MCF 10A (cell line): Measurements from ENCODE around the gene WBP1L. TPM values are rescaled to one million over a fixed set of nuclear protein-coding genes. Genes with fewer than 3 reads are reported as not detected.

ENCODE experiments used
- BruUV-seq: library from RNA; stranded (reverse); fragments of 400-500 nt; replicated peaks from 2 replicates; lab custom pipeline; 2021; lab: Mats Ljungman, UMichigan
- CTCF ChIA-PET: fragments of 300-600 bp; sonication (Branson Sonifier 250); formaldehyde crosslinking; extraction: SDS; loops from one replicate; lab custom pipeline; 2021; ENCODE audit warnings: antibody characterized with exemption, inconsistent platforms; lab: Yijun Ruan, JAX
- POLR2A ChIA-PET: fragments of 300-600, 350-650 bp; sonication (Branson Sonifier 250); formaldehyde crosslinking; extraction: SDS; loops from one replicate; lab custom pipeline; 2020; ENCODE audit warnings: antibody characterized with exemption, inconsistent platforms; lab: Yijun Ruan, JAX
- DNase-seq: peaks from one replicate; pipeline ENCODE4 v3.0.0-alpha.2; 2018; ENCODE audit not compliant: unreplicated experiment
- H3K27ac Mint-ChIP-seq: one replicate; pipeline ENCODE4 v1.8.0; 2022; ENCODE audit warnings: mild to moderate bottlenecking, low read depth, mixed read lengths; ENCODE audit not compliant: unreplicated experiment
- H3K27me3 Mint-ChIP-seq: one replicate; pipeline ENCODE4 v1.8.0; 2022; ENCODE audit warnings: mixed read lengths; ENCODE audit not compliant: insufficient read depth, unreplicated experiment
- H3K36me3 Mint-ChIP-seq: one replicate; pipeline ENCODE4 v1.8.0; 2022; ENCODE audit warnings: mild to moderate bottlenecking, moderate library complexity, mixed read lengths; ENCODE audit not compliant: insufficient read depth, unreplicated experiment
- H3K4me1 Mint-ChIP-seq: one replicate; pipeline ENCODE4 v1.8.0; 2022; ENCODE audit warnings: mixed read lengths; ENCODE audit not compliant: insufficient read depth, unreplicated experiment
- H3K4me3 Mint-ChIP-seq: one replicate; pipeline ENCODE4 v1.8.0; 2022; ENCODE audit warnings: mild to moderate bottlenecking, moderate library complexity, mixed read lengths; ENCODE audit not compliant: unreplicated experiment
- H3K9me3 Mint-ChIP-seq: one replicate; pipeline ENCODE4 v1.8.0; 2022; ENCODE audit warnings: mixed read lengths; ENCODE audit not compliant: unreplicated experiment
- CTCF ChIP-seq: fragments of 200-600 bp; IDR thresholded peaks from one replicate; pipeline ENCODE4 v1.8.0; 2022; ENCODE audit warnings: antibody characterized with exemption, mild to moderate bottlenecking; ENCODE audit not compliant: unreplicated experiment
- intact Hi-C: fragments of 100-400 bp; cut with micrococcal nuclease; formaldehyde crosslinking; loops from 2 replicates; pipeline ENCODE4 v1.14.1; 2022
- total RNA-seq: library from RNA; stranded (reverse); gene quantifications from 2 replicates; pipeline ENCODE4 v1.2.3, GENCODE V29; 2022

Gene WBP1L
- total RNA-seq, 1 experiment from 2014 or later: 19.8 TPM

DNA sequence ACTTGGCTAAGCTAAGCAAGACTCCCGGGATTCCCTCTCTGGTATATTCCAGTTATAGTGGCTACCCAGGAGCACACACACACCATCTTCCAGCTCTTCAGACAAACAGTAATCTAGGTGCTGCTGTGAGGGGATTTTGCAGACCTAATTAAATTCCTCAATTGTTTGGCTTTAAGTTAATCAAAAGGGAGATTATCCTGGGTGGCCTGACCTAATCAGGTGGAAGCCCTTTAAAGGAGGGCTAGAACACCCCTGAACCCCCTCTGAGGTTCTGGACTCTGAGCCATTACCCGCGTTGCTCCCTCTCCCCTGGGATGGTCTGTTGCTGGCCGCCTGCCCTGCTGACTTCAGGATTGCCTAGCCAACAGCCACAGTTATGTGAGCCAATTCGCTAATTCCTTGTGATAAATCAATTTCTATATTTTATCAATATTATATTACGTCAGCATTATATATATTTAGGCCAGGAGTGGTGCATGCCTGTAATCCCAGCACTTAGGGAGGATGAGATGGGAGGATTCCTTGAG lies 22.9 kb upstream of the WBP1L start:
- Mint-ChIP-seq H3K36me3 (peaks cover 23% of the 10 kb centered on the region), H3K4me1 (peaks cover 28% of the 10 kb centered on the region), H3K9me3 (no peaks in the 10 kb centered on the region), H3K4me3 (no peak overlapping the region), H3K27ac (peak overlapping the region; percentile 80), H3K27me3 (no peaks in the 10 kb centered on the region)
- intact Hi-C loops: no loop called here
- DNase-seq: no peak
- CTCF ChIA-PET: interaction anchor here (0.5 to 2.8 kb wide), 8 partner anchors 7 to 192 kb away, joined by 3 to 9 read pairs (median 3); no protein-coding TSS in a partner anchor
- TF ChIP-seq CTCF: no peak
- POLR2A ChIA-PET: interaction anchor here (0.6 to 3.1 kb wide), 4 partner anchors 22 to 327 kb away, joined by 3 to 10 read pairs (median 5); partner anchors contain the start of gene TRIM8
- no TSS peak for BruUV-seq

GRCh38 chr10:102721954-102722353 lies 21.8 kb upstream of the WBP1L start:
- no peak for TF ChIP-seq CTCF
- Mint-ChIP-seq H3K4me1 (peaks cover 19% of the 10 kb centered on the region), H3K9me3 (no peaks in the 10 kb centered on the region), H3K27ac (no peak overlapping the region), H3K4me3 (no peak overlapping the region), H3K36me3 (peaks cover 17% of the 10 kb centered on the region), H3K27me3 (no peaks in the 10 kb centered on the region)
- ChIA-PET CTCF (interaction anchor here (0.6 to 2.8 kb wide), 3 partner anchors 31 to 251 kb away, joined by 3 to 9 read pairs (median 3); no protein-coding TSS in a partner anchor), POLR2A (interaction anchor here (1.4 kb wide), 1 partner anchor 21 kb away, joined by 3 read pairs; no protein-coding TSS in a partner anchor)
- intact Hi-C loops: no loop called here
- DNase-seq: no peak
- BruUV-seq: no TSS peak

- BruUV-seq: no TSS peak
- no peak for TF ChIP-seq CTCF
- Mint-ChIP-seq H3K4me1 (peaks cover 9% of the 10 kb centered on the region), H3K27ac (no peak overlapping the region), H3K9me3 (no peaks in the 10 kb centered on the region), H3K36me3 (peaks cover 8% of the 10 kb centered on the region), H3K27me3 (no peaks in the 10 kb centered on the region), H3K4me3 (no peak overlapping the region)
- no peak for DNase-seq
- CTCF ChIA-PET: interaction anchor here (1.1 kb wide), 1 partner anchor 10 kb away, joined by 3 read pairs; no protein-coding TSS in a partner anchor
- POLR2A ChIA-PET: interaction anchor here (0.9 kb wide), 1 partner anchor 9 kb away, joined by 4 read pairs; the partner anchor contains the start of genes ARL3 and SFXN2
- intact Hi-C loops: no loop called here
Observed at GRCh38 chr10:102723989-102724388, 19.8 kb upstream of the WBP1L start.

DNA sequence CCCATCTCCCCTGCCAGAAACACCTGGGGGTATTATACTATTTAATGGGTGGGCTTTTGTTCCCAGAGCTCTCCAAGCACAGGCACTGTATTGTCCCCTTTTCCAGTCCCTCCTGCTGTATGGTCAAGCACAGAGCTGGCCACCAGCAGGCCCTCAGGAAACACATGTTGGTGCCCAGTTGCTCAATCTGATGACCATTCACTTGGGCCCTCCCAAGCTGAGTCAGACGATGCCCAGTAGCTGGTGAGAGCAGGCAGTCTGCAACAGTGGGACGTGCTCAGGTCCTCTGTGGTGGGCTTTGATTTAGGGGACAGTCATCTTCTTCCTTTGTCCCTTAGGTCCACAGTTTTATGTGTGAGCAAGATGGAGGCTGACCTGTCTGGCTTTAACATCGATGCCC lies 17.5 kb upstream of the WBP1L start:
- H3K9me3 Mint-ChIP-seq: no peaks in the 10 kb centered on the region
- no TSS peak for BruUV-seq
- POLR2A ChIA-PET: interaction anchor here (0.6 to 3.2 kb wide), 3 partner anchors 11 to 148 kb away, joined by 3 to 13 read pairs (median 3); partner anchors contain the start of genes ARL3, SFXN2 and WBP1L
- DNase-seq: peak; percentile 48
- H3K4me1 Mint-ChIP-seq: peaks cover 13% of the 10 kb centered on the region
- TF ChIP-seq CTCF: no peak
- intact Hi-C loops: loop anchor here (5.0 kb wide), 1 partner anchor 516 kb away; no protein-coding TSS in a partner anchor
- CTCF ChIA-PET: interaction anchor here (0.6 to 4.5 kb wide), 5 partner anchors 26 to 176 kb away, joined by 3 to 48 read pairs (median 3); no protein-coding TSS in a partner anchor
- H3K27ac Mint-ChIP-seq: peak overlapping the region; percentile 43
- H3K36me3 Mint-ChIP-seq: peaks cover 5% of the 10 kb centered on the region
- H3K4me3 Mint-ChIP-seq: no peak overlapping the region
- H3K27me3 Mint-ChIP-seq: no peaks in the 10 kb centered on the region
